DOHH2 (cell line): Measurements from ENCODE around the gene TANC2.

Source experiments
- H3F3A ChIP-seq: fragments of 200-600 bp; sonication (generic), shearing (Covaris generic); 2 replicates; pipeline ENCODE4 v1.6.0; 2016; ENCODE audit warnings: antibody characterized with exemption, mild to moderate bottlenecking; ENCODE audit not compliant: control insufficient read depth, insufficient read depth
- H3K27ac ChIP-seq: fragments of 200-600 bp; sonication (generic); 2 replicates; pipeline ENCODE4 v1.5.1; 2014; ENCODE audit warnings: low read depth, mild to moderate bottlenecking, low read length, moderate library complexity
- H3K27me3 ChIP-seq: fragments of 200-600 bp; sonication (generic); 2 replicates; pipeline ENCODE4 v1.6.1; 2014; ENCODE audit warnings: mild to moderate bottlenecking, low read length, mixed read lengths; ENCODE audit not compliant: control insufficient read depth
- H3K36me3 ChIP-seq: fragments of 200-600 bp; sonication (generic); 2 replicates; pipeline ENCODE4 v1.6.1; 2014; ENCODE audit warnings: mild to moderate bottlenecking, low read length, moderate library complexity, mixed read lengths; ENCODE audit not compliant: control insufficient read depth
- H3K4me1 ChIP-seq: fragments of 200-600 bp; sonication (generic); 2 replicates; pipeline ENCODE4 v1.6.1; 2014; ENCODE audit warnings: mild to moderate bottlenecking, low read length, mixed read lengths; ENCODE audit not compliant: control insufficient read depth
- H3K4me2 ChIP-seq: fragments of 200-600 bp; sonication (generic); 2 replicates; pipeline ENCODE4 v1.6.0; 2014; ENCODE audit warnings: mild to moderate bottlenecking, low read length, moderate library complexity
- H3K4me3 ChIP-seq: fragments of 200-600 bp; sonication (generic); 2 replicates; pipeline ENCODE4 v1.5.1; 2014; ENCODE audit warnings: mild to moderate bottlenecking, low read length, mixed read lengths
- H3K79me2 ChIP-seq: fragments of 200-600 bp; sonication (generic); 2 replicates; pipeline ENCODE4 v1.6.1; 2014; ENCODE audit warnings: mild to moderate bottlenecking, low read length, mixed read lengths; ENCODE audit not compliant: control insufficient read depth
- H3K9me2 ChIP-seq: fragments of 200-600 bp; sonication (generic); replicated peaks from 2 replicates; pipeline ENCODE4 v1.6.1; 2014; ENCODE audit warnings: mild to moderate bottlenecking, low read length, mixed read lengths; ENCODE audit not compliant: control insufficient read depth
- H3K9me3 ChIP-seq: fragments of 200-600 bp; sonication (generic); 2 replicates; pipeline ENCODE4 v1.6.1; 2014; ENCODE audit warnings: antibody characterized with exemption, low read length, mixed read lengths; ENCODE audit not compliant: control insufficient read depth, insufficient read depth
- H4K20me1 ChIP-seq: fragments of 200-600 bp; sonication (generic); 2 replicates; pipeline ENCODE4 v1.6.0; 2014; ENCODE audit warnings: low read depth, mild to moderate bottlenecking, antibody characterized with exemption, low read length, moderate library complexity; ENCODE audit not compliant: control insufficient read depth, insufficient read depth
- EZH2phosphoT487 ChIP-seq: fragments of 200-600 bp; sonication (generic); IDR thresholded peaks from 2 replicates; pipeline ENCODE4 v1.6.1; 2017; ENCODE audit warnings: borderline replicate concordance, mild to moderate bottlenecking, antibody characterized with exemption, low read length, moderate library complexity, mixed read lengths
- TF ChIP-seq, protein P1 (sequence below): fragments of 200-600 bp; sonication (generic); IDR thresholded peaks from one replicate; pipeline ENCODE4 v1.5.1; 2014; ENCODE audit warnings: antibody characterized with exemption, mild to moderate bottlenecking, low read depth, low read length; ENCODE audit not compliant: poor library complexity, severe bottlenecking

The TANC2 gene

DNA sequence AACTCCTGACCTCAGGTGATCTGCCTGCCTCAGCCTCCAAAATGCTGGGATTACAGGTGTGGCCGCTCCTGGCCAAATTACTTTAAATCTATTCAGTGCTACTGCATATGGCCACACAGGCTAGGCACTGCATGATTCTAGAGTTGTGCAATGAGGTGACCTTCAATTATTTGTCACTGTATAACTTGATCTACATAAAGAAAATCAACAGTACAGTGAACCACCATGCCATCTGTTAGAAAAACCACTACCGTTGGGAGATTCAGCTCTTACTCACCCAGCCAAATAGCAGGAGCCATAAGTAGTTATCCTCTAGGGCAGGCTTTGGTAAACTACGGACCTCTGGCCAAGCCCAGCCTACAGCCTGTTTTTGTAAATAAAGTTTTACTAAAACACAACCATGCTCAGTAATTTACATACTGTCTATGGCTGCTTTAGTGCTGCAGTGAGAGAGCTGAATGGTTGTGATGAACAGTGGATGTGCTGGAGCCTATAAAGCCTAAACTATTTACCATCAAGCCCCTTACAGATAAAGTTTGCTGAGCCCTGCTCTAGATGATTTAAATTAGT is 40.7 kb upstream of the TANC2 start:
- Histone ChIP-seq H4K20me1 (no peaks in the 10 kb centered on the region), H3K4me1 (no peaks in the 10 kb centered on the region), H3K27me3 (peaks cover 2% of the 10 kb centered on the region; the same call in 1 of the 2 replicates), H3K9me3 (no peaks in the 10 kb centered on the region), H3K27ac (no peak overlapping the region), H3K36me3 (no peaks in the 10 kb centered on the region), H3K4me3 (no peak overlapping the region), H3K79me2 (no peaks in the 10 kb centered on the region), H3F3A (no peaks in the 10 kb centered on the region), H3K4me2 (no peak overlapping the region), H3K9me2 (no peaks in the 10 kb centered on the region)
- TF ChIP-seq, protein P1, sequence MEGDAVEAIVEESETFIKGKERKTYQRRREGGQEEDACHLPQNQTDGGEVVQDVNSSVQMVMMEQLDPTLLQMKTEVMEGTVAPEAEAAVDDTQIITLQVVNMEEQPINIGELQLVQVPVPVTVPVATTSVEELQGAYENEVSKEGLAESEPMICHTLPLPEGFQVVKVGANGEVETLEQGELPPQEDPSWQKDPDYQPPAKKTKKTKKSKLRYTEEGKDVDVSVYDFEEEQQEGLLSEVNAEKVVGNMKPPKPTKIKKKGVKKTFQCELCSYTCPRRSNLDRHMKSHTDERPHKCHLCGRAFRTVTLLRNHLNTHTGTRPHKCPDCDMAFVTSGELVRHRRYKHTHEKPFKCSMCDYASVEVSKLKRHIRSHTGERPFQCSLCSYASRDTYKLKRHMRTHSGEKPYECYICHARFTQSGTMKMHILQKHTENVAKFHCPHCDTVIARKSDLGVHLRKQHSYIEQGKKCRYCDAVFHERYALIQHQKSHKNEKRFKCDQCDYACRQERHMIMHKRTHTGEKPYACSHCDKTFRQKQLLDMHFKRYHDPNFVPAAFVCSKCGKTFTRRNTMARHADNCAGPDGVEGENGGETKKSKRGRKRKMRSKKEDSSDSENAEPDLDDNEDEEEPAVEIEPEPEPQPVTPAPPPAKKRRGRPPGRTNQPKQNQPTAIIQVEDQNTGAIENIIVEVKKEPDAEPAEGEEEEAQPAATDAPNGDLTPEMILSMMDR = no peak
- no peak for TF ChIP-seq EZH2phosphoT487

DNA sequence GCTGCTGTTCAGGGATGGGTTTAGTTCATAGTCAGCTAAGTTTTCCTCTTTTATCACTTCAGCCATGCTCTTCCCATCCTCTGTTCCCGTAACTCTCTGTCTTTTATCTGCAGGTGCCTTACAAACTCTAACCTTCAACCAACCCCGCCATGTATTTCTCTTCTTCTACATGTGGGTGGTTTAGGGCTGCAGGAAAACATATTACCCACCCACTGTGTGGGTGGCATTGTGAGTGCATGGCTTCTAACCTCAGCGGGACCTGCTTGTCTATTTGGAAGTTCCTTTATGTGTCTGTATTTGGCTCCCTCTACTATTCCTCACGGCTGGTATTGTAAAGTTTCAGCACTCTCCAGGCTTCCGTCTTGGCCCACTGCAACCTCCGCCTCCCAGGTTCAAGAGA is 39.0 kb upstream of the TANC2 start:
- Histone ChIP-seq H3K4me2 (no peak overlapping the region), H3K36me3 (no peaks in the 10 kb centered on the region), H3K4me3 (no peak overlapping the region), H4K20me1 (no peaks in the 10 kb centered on the region), H3K27ac (no peak overlapping the region), H3K4me1 (no peaks in the 10 kb centered on the region), H3F3A (no peaks in the 10 kb centered on the region), H3K9me3 (no peaks in the 10 kb centered on the region), H3K79me2 (no peaks in the 10 kb centered on the region), H3K9me2 (no peaks in the 10 kb centered on the region), H3K27me3 (peaks cover 2% of the 10 kb centered on the region; the same call in 1 of the 2 replicates)
- TF ChIP-seq EZH2phosphoT487 = no peak
- TF ChIP-seq, protein P1 = no peak

DNA sequence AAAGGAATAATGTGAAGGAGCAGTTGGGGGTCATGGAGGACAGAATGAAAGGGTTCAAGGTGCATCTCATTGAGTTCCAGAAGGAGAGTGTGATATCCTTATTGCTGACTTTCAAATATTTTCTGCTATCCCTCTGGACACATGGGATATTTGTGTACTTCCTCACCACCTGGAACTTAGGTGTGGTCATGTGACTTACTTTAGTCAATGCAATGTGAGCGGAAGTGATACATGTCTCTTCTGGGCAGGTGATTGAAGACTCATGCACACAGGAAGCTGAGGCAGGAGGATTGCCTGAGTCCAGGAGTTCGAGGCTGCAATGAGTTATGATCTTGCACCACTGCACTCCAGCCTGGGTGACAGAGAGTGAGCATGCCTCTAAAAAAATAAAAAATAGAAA is 36.7 kb upstream of the TANC2 start:
- Histone ChIP-seq H3K27me3 (peaks cover 2% of the 10 kb centered on the region; the same call in 1 of the 2 replicates), H3K4me3 (no peak overlapping the region), H3K4me1 (no peaks in the 10 kb centered on the region), H3K36me3 (no peaks in the 10 kb centered on the region), H3K79me2 (no peaks in the 10 kb centered on the region), H3K4me2 (no peak overlapping the region), H3F3A (no peaks in the 10 kb centered on the region), H3K27ac (no peak overlapping the region), H4K20me1 (no peaks in the 10 kb centered on the region), H3K9me3 (no peaks in the 10 kb centered on the region), H3K9me2 (no peaks in the 10 kb centered on the region)
- TF ChIP-seq EZH2phosphoT487 = no peak
- TF ChIP-seq, protein P1 = no peak

DNA sequence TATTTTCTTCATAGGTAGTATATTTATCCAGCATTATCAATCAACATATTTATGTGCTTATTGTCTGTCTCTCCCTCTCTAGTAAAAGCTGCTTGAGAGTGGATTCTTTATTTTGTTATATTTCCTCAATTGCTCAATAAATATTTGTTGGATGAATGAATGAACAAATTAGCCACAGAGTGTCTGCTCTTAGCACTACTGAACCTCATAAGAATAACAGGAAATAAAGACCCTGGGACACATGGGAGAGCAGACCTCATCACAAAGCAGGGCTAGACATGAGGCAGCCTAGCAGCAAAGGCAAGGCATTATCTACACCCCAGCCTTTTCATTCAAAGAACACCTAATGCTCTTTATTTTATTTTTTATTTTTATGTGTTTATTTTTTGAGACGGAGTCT is 34.9 kb upstream of the TANC2 start:
- no peaks in the 10 kb centered on the region for H3K9me3 ChIP-seq
- no peak overlapping the region for H3K27ac ChIP-seq
- no peaks in the 10 kb centered on the region for H3K9me2 ChIP-seq
- peaks cover 2% of the 10 kb centered on the region; the same call in 1 of the 2 replicates for H3K27me3 ChIP-seq
- TF ChIP-seq, protein P1 = no peak
- H3K4me1 ChIP-seq = no peaks in the 10 kb centered on the region
- H3F3A ChIP-seq = no peaks in the 10 kb centered on the region
- H4K20me1 ChIP-seq = no peaks in the 10 kb centered on the region
- no peak overlapping the region for H3K4me2 ChIP-seq
- H3K79me2 ChIP-seq = no peaks in the 10 kb centered on the region
- no peaks in the 10 kb centered on the region for H3K36me3 ChIP-seq
- no peak overlapping the region for H3K4me3 ChIP-seq
